Measurements from ENCODE around the gene TET2.

Gene TET2

GRCh38 chr4:105186701-105187161 is 40.1 kb downstream of the TET2 start:
- DNase-seq: no peak

- DNase-seq: no peak
Observed at GRCh38 chr4:105189855-105190650, 43.4 kb downstream of the TET2 start.

GRCh38 chr4:105191621-105192210 is 45.0 kb downstream of the TET2 start:
- peak; percentile 42 for DNase-seq

- no peak for DNase-seq
Observed at GRCh38 chr4:105192474-105192873, 45.8 kb downstream of the TET2 start.

- DNase-seq: no peak
Observed at GRCh38 chr4:105192910-105193309, 46.2 kb downstream of the TET2 start.

GRCh38 chr4:105193536-105193935 is 46.9 kb downstream of the TET2 start:
- DNase-seq: no peak

- no peak for DNase-seq
Observed at GRCh38 chr4:105194328-105195231, 47.9 kb downstream of the TET2 start.

- peak; percentile 79 for DNase-seq
Observed at GRCh38 chr4:105196523-105197145, 50.0 kb downstream of the TET2 start.

GRCh38 chr4:105197777-105198176 is 51.1 kb downstream of the TET2 start:
- DNase-seq: no peak

GRCh38 chr4:105198541-105198940 is 51.9 kb downstream of the TET2 start:
- no peak for DNase-seq

GRCh38 chr4:105206214-105206613 is 59.5 kb downstream of the TET2 start:
- no peak for DNase-seq

GRCh38 chr4:105207386-105207785 is 60.7 kb downstream of the TET2 start:
- no peak for DNase-seq

GRCh38 chr4:105208561-105208960 is 61.9 kb downstream of the TET2 start:
- DNase-seq: no peak

GRCh38 chr4:105210916-105211315 is 64.2 kb downstream of the TET2 start:
- no peak for DNase-seq

GRCh38 chr4:105215609-105216313 is 69.1 kb downstream of the TET2 start:
- no peak for DNase-seq

- no peak for DNase-seq
Observed at GRCh38 chr4:105225500-105225899, 78.8 kb downstream of the TET2 start.

GRCh38 chr4:105227054-105227453 is 80.4 kb downstream of the TET2 start:
- DNase-seq: no peak

GRCh38 chr4:105230287-105230686 is 83.6 kb downstream of the TET2 start:
- DNase-seq: no peak

GRCh38 chr4:105232374-105232773 is 85.7 kb downstream of the TET2 start:
- no peak for DNase-seq

- no peak for DNase-seq
Observed at GRCh38 chr4:105234582-105234981, 87.9 kb downstream of the TET2 start.

- no peak for DNase-seq
Observed at GRCh38 chr4:105236202-105236915, 89.7 kb downstream of the TET2 start.

- no peak for DNase-seq
Observed at GRCh38 chr4:105236916-105237311, 90.2 kb downstream of the TET2 start.
